Keratinocyte (primary cell): ENCODE results near the gene C7. TPM values are rescaled to one million over a fixed set of nuclear protein-coding genes. Genes with fewer than 3 reads are reported as not detected.

Experiments used
- DNase-seq: peaks from one replicate; pipeline ENCODE4 v3.0.0-alpha.2; 2011; ENCODE audit warnings: low read depth, missing footprints, low spot score
- FAIRE-seq: peaks from 2 replicates; lab custom pipeline; 2011; peaks lifted over from hg19 to GRCh38; lab: Jason Lieb, UNC
- H2AFZ ChIP-seq: 2 replicates; pipeline ENCODE4 v1.6.0; 2012; ENCODE audit warnings: low read length, control low read depth, inconsistent platforms; ENCODE audit not compliant: control insufficient read depth
- H3K27ac ChIP-seq: 2 replicates; pipeline ENCODE4 v1.5.1; 2011; ENCODE audit warnings: low read length; ENCODE audit not compliant: control insufficient read depth, insufficient read depth
- H3K27me3 ChIP-seq: 3 replicates; pipeline ENCODE4 v1.6.0; 2011; ENCODE audit warnings: low read length; ENCODE audit not compliant: control insufficient read depth, insufficient read depth; ENCODE audit errors: extremely low read depth
- H3K36me3 ChIP-seq, 2 experiments: 2 replicates in 1 of 2; 3 replicates in 1 of 2; pipeline ENCODE4 v1.5.1; 2011; ENCODE audit warnings: low read length in 2 of 2, mild to moderate bottlenecking in 1 of 2; ENCODE audit not compliant: control insufficient read depth in 2 of 2, insufficient read depth in 2 of 2; ENCODE audit errors: extremely low read depth in 1 of 2
- H3K4me1 ChIP-seq: 3 replicates; pipeline ENCODE4 v1.5.1; 2011; ENCODE audit warnings: low read length; ENCODE audit not compliant: control insufficient read depth, insufficient read depth; ENCODE audit errors: extremely low read depth
- H3K4me2 ChIP-seq: 3 replicates; pipeline ENCODE4 v1.6.0; 2011; ENCODE audit warnings: low read depth, low read length; ENCODE audit not compliant: control insufficient read depth, insufficient read depth; ENCODE audit errors: extremely low read depth
- H3K4me3 ChIP-seq, 3 experiments: fragments of 200-600 bp in 1 of 3; sonication (generic) in 1 of 3; 2 replicates in 2 of 3; 3 replicates in 1 of 3; pipeline ENCODE4 v1.5.1; 2011 to 2016; ENCODE audit warnings: low read length in 3 of 3, mild to moderate bottlenecking in 3 of 3, control low read depth in 2 of 3, inconsistent platforms in 1 of 3, low read depth in 1 of 3, mixed read lengths in 1 of 3, mixed run types in 1 of 3, moderate library complexity in 1 of 3; ENCODE audit not compliant: control insufficient read depth in 2 of 3, insufficient read depth in 2 of 3; ENCODE audit errors: extremely low read depth in 1 of 3
- H3K79me2 ChIP-seq: 2 replicates; pipeline ENCODE4 v1.6.0; 2012; ENCODE audit warnings: low read length; ENCODE audit not compliant: control insufficient read depth, insufficient read depth
- H3K9ac ChIP-seq: 3 replicates; pipeline ENCODE4 v1.6.0; 2011; ENCODE audit warnings: low read length; ENCODE audit not compliant: control insufficient read depth, insufficient read depth; ENCODE audit errors: extremely low read depth
- H3K9me1 ChIP-seq: 3 replicates; pipeline ENCODE4 v1.6.0; 2011; ENCODE audit warnings: low read length; ENCODE audit not compliant: control insufficient read depth, insufficient read depth; ENCODE audit errors: extremely low read depth
- H3K9me3 ChIP-seq: 2 replicates; pipeline ENCODE4 v1.5.1; 2012; ENCODE audit warnings: low read depth, low read length; ENCODE audit not compliant: control insufficient read depth
- H4K20me1 ChIP-seq: 3 replicates; pipeline ENCODE4 v1.6.0; 2011; ENCODE audit warnings: low read length; ENCODE audit not compliant: control insufficient read depth, insufficient read depth; ENCODE audit errors: extremely low read depth
- CTCF ChIP-seq, 3 experiments: IDR thresholded peaks in 1 of 3; conservative IDR thresholded peaks in 1 of 3; optimal IDR thresholded peaks in 1 of 3; 2 replicates in 2 of 3; 3 replicates in 1 of 3; pipeline versions ENCODE3 to v1.5.1; 2011; ENCODE audit warnings: low read length in 3 of 3, mild to moderate bottlenecking in 3 of 3, moderate library complexity in 2 of 3, control low read depth in 1 of 3, inconsistent platforms in 1 of 3; ENCODE audit not compliant: insufficient read depth in 2 of 3; ENCODE audit errors: extremely low read depth in 1 of 3
- EZH2 ChIP-seq: IDR thresholded peaks from one replicate; pipeline ENCODE4 v1.6.1; 2012; ENCODE audit warnings: inconsistent platforms, mild to moderate bottlenecking, low read length, moderate library complexity
- dilution Hi-C: fragments of 300-500 bp; cut with MboI; formaldehyde crosslinking; loops from one replicate; pipeline ENCODE4 v1.7.0; 2020; ENCODE audit warnings: low sequenced_read_pairs; ENCODE audit not compliant: extremely low pct_ligation_motif_present
- polyA plus RNA-seq, 5 experiments: library from polyadenylated mRNA; depleted of rRNA in 3 of 5; stranded (reverse) in 3 of 5; stranded (forward) in 1 of 5; unstranded in 1 of 5; fragments of >200 nt; gene quantifications; 1 replicate in 1 of 5; 2 replicates in 3 of 5; 3 replicates in 1 of 5; pipeline versions ENCODE4 v1.2.1 to v1.2.3, GENCODE V29; 2011 to 2012; ENCODE audit warnings: missing spikeins in 2 of 5, low read depth in 1 of 5, low replicate concordance in 1 of 5

The C7 gene
- polyA plus RNA-seq, 1 donor (not counting 4 experiments of a cell fraction or from before 2014, with no cell fraction given): not detected

- no peaks in the 10 kb centered on the region for H3K79me2 ChIP-seq
- H3K4me2 ChIP-seq: no peak overlapping the region
- no peaks in the 10 kb centered on the region for H3K4me1 ChIP-seq
- dilution Hi-C loops: no loop called here
- no peak overlapping the region for H3K9ac ChIP-seq
- H3K9me1 ChIP-seq: no peaks in the 10 kb centered on the region
- H3K9me3 ChIP-seq: no peaks in the 10 kb centered on the region
- H3K36me3 ChIP-seq: no peaks in the 10 kb centered on the region
- H3K27me3 ChIP-seq: no peaks in the 10 kb centered on the region
- no peak overlapping the region for H2AFZ ChIP-seq
- TF ChIP-seq CTCF (optimal IDR thresholded peaks at IDR 0.05 in 1 of 3, IDR thresholded peaks at IDR 0.05 in 1 of 3, conservative IDR thresholded peaks at IDR 0.05 in 1 of 3; ENCODE audit: extremely low read depth in 1 of 3, insufficient read depth in 2 of 3, low read length in 3 of 3): no peak
- no peak for TF ChIP-seq EZH2
- H3K4me3 ChIP-seq: no peak overlapping the region
- FAIRE-seq: no peak
- no peaks in the 10 kb centered on the region for H4K20me1 ChIP-seq
- no peak for DNase-seq
- H3K27ac ChIP-seq: no peak overlapping the region
Observed at GRCh38 chr5:40932766-40933165, 23.5 kb downstream of the C7 start.

- no peak for FAIRE-seq
- dilution Hi-C loops: no loop called here
- Histone ChIP-seq H3K9me3 (no peaks in the 10 kb centered on the region), H3K4me1 (no peaks in the 10 kb centered on the region), H2AFZ (no peak overlapping the region), H3K36me3 (no peaks in the 10 kb centered on the region), H4K20me1 (no peaks in the 10 kb centered on the region), H3K9me1 (no peaks in the 10 kb centered on the region), H3K79me2 (no peaks in the 10 kb centered on the region), H3K9ac (no peak overlapping the region), H3K4me3 (no peak overlapping the region), H3K4me2 (no peak overlapping the region), H3K27me3 (no peaks in the 10 kb centered on the region), H3K27ac (no peak overlapping the region)
- DNase-seq: no peak
- TF ChIP-seq EZH2 (no peak), CTCF (optimal IDR thresholded peaks at IDR 0.05 in 1 of 3, IDR thresholded peaks at IDR 0.05 in 1 of 3, conservative IDR thresholded peaks at IDR 0.05 in 1 of 3; ENCODE audit: extremely low read depth in 1 of 3, insufficient read depth in 2 of 3, low read length in 3 of 3) (no peak)
Observed at GRCh38 chr5:40937075-40937474, 27.8 kb downstream of the C7 start.
